Measurements from ENCODE around the gene TAOK2. TPM values are rescaled to one million over a fixed set of nuclear protein-coding genes. Genes with fewer than 3 reads are reported as not detected.

The TAOK2 gene
- total and polyA plus RNA-seq, 2 of the 13 experiments (the other 11 are each of a cell fraction or from before 2014, with no cell fraction given): 17.4 to 43.2 TPM

DNA sequence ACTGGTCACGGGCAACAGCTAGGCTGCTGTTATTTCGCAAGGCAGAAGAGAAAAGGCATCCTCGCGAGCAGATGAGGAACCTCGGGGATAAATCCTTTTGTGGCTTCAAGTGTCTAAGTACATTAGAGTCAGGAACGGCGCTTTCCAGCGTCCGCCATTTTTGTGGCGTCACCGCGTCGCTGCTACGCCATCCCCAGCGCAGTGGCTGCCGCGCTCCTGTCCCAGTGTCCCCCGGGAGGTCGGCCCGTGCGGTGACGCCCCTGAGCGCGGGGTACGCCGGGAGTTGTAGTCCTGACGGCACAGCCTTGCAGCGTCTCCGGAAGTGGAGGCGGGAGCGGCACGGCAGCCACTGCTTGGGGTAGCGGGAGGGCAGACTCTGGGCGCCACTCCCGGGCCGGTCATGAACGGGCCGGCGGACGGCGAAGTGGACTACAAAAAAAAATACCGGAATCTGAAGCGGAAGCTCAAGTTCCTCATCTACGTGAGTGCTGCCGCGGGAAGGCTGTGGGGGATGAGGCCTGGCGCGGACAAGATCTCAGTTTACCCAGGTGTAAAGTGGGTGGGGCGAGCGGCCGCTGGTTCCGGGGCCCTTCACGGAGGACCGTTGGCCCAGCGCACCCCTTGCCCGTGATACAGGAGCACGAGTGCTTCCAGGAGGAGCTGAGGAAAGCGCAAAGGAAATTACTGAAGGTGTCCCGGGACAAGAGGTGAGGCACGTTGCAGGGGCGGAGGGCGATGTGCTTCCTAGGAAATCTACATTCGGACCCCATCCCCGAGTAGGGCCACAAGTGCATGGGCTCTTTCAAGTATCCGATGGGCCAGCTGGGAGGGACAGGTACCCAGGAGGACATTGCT is 22.5 kb downstream of the TAOK2 start, which contains the start of gene INO80E (continued):
- TF ChIP-seq ZNF704 (CRISPR knock-in tag; IDR thresholded peaks at IDR 0.05; ENCODE audit: borderline replicate concordance): peak; percentile 32; the same call in 1 of the 2 replicates
- TF ChIP-seq ZNF138 (CRISPR knock-in tag; IDR thresholded peaks at IDR 0.05; ENCODE audit: low read depth): no peak; the same call in 1 of the 2 replicates
- peak; percentile 58 for TF ChIP-seq CEBPG (CRISPR knock-in tag; IDR thresholded peaks at IDR 0.05)
- TF ChIP-seq TCF7L2 (IDR thresholded peaks at IDR 0.05; ENCODE audit: low read depth, low read length): no peak
- peak; percentile 97 for TF ChIP-seq CREB1 (IDR thresholded peaks at IDR 0.05)
- TF ChIP-seq CREB1 (CRISPR knock-in tag; IDR thresholded peaks at IDR 0.05): peak; percentile 98
- peak; percentile 86 for TF ChIP-seq ELF3 (CRISPR knock-in tag; IDR thresholded peaks at IDR 0.05)
- peak; percentile 71; the same call in 1 of the 2 replicates for TF ChIP-seq PAX8 (CRISPR knock-in tag; IDR thresholded peaks at IDR 0.05; ENCODE audit: borderline replicate concordance)
- peak; percentile 9; the same call in 1 of the 2 replicates for TF ChIP-seq CSRNP1 (CRISPR knock-in tag; IDR thresholded peaks at IDR 0.05)
- no peak; the same call in 1 of the 2 replicates for TF ChIP-seq ZNF326 (CRISPR knock-in tag; IDR thresholded peaks at IDR 0.05; ENCODE audit: borderline replicate concordance)
- no peak for TF ChIP-seq ZFYVE20 (CRISPR knock-in tag; IDR thresholded peaks at IDR 0.05; ENCODE audit: borderline replicate concordance, low read depth)
- no peak for TF ChIP-seq SRSF9 (IDR thresholded peaks at IDR 0.05; ENCODE audit: borderline replicate concordance, insufficient read depth, low read depth, low read length, poor library complexity, severe bottlenecking)
- TF ChIP-seq RARA (CRISPR knock-in tag; IDR thresholded peaks at IDR 0.05): peak; percentile 37; the same call in 1 of the 2 replicates
- 0 out of 2 replicates have a peak, but pooled peaks have one; percentile 88 for TF ChIP-seq ZUFSP (CRISPR knock-in tag; IDR thresholded peaks at IDR 0.05; ENCODE audit: borderline replicate concordance)
- peak; percentile 72; the same call in 1 of the 2 replicates for TF ChIP-seq ZNF614 (CRISPR knock-in tag; IDR thresholded peaks at IDR 0.05; ENCODE audit: borderline replicate concordance)
- TF ChIP-seq E2F5 (CRISPR knock-in tag; conservative IDR thresholded peaks at IDR 0.05): no peak; the same call in 1 of the 2 replicates
- no peak; the same call in 1 of the 2 replicates for TF ChIP-seq ZNF446 (CRISPR knock-in tag; IDR thresholded peaks at IDR 0.05)
- TF ChIP-seq ATF5 (CRISPR knock-in tag; IDR thresholded peaks at IDR 0.05; ENCODE audit: low read depth): no peak; the same call in 1 of the 2 replicates
- no peak; the same call in 1 of the 2 replicates for TF ChIP-seq ARNT2 (CRISPR knock-in tag; IDR thresholded peaks at IDR 0.05; ENCODE audit: low read depth)
- peak; percentile 59; the same call in 1 of the 2 replicates for TF ChIP-seq STAT5B (CRISPR knock-in tag; IDR thresholded peaks at IDR 0.05)
- no peak; the same call in 1 of the 2 replicates for TF ChIP-seq ZNF776 (CRISPR knock-in tag; IDR thresholded peaks at IDR 0.05)
- TF ChIP-seq ZNF383 (CRISPR knock-in tag; IDR thresholded peaks at IDR 0.05; ENCODE audit: borderline replicate concordance): 0 out of 2 replicates have a peak, but pooled peaks have one; percentile 53

Measured in HepG2 (cell line).